GM21447 (cell line): ENCODE results near the gene CPZ.
"Not testable (repeated sequence)": the region's sequence is repeated elsewhere in the genome, so short reads cannot be mapped to it uniquely, and the experiment has no call there.

ENCODE experiments used
- ATAC-seq: cut with Tn5 transposase; IDR thresholded peaks from one replicate; pipeline ENCODE4 v1.9.1; 2021; ENCODE audit not compliant: unreplicated experiment

CPZ gene

DNA sequence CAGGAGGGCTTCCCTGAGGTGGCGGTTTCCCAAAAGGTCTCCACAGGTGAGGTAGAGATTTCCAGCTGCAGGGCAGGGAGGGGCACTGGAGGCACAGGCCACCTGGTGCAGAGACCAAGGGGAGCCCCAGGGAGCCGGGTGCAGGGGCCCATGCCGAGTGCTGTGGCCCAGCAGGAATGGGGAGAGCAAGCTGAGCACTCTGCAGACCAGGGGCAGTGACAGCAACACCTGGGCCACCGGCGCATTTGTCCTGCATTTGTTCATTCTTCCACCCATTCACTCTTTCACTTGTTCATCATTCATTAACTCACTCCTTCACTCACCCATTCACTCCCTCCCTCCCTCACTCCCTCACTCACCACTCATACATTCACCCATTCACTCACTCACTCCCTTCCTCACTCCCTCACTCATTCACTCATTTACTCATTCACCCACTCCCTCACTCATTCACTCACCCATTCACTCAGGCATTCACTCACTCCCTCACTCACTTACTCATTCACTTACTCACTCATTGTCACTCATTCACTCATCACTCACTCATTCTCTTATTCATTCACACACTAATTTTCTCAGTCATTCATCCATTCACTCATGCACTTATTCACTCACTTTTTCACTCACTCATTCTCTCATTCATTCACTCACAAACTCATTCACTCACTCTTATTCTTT lies 16.3 kb downstream of the CPZ start:
- no peak for ATAC-seq

DNA sequence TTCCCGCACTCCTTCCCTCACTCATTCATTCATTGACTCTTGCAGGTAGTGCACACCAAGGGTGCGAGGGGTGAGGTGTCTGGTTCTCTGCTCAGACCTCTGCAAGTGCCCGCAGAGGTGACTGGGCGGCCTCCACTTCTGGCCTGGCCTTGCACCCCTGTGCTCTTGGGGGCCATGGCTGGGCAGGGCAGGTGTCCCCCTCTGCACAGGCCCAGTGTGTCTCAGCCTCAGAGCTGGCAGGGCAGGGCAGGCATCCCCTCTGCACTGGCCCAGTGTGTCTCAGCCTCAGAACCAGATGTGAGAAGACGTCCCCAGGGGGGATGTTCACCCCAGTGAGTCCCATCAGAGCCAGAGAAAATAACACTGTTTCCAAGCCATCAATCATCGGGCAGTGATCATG lies 16.8 kb downstream of the CPZ start:
- no peak for ATAC-seq

GRCh38 chr4:8609824-8610350 lies 17.3 kb downstream of the CPZ start:
- no peak for ATAC-seq

DNA sequence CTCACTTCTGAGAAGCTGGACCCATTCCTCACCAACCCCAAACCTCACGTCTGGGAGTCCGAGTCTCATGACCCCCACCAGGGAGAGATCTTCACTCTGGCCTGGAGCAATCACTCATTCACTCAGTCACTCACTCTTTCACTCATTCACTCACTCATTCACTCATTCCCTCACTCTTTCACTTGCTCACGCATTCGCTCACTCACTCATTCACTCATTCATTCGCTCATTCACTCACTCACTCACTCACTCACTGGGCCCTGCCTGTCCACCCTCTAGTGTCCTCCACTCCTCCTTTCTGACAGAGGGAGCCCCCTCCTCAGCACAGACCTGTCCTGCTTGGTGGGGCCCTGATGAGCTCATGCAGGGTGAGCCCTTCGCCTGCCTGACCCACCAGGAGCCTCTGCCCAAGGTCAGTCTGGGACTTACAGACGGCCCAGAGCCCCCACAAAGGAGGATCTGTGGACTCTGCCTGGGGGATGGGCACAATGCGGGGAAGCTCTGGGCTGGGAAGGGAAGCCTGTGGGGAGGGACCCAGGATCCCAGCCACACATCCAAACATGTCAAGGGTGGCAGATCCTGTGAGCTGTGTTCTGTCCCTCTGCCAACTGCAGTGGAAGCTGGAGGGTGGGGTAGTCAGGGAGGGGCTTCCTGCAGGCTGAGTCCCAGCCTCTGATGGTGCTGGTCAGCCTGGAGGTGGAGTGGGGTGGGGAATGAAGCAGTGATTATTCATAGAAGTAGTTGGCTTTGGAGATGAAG lies 18.5 kb downstream of the CPZ start:
- no peak for ATAC-seq

DNA sequence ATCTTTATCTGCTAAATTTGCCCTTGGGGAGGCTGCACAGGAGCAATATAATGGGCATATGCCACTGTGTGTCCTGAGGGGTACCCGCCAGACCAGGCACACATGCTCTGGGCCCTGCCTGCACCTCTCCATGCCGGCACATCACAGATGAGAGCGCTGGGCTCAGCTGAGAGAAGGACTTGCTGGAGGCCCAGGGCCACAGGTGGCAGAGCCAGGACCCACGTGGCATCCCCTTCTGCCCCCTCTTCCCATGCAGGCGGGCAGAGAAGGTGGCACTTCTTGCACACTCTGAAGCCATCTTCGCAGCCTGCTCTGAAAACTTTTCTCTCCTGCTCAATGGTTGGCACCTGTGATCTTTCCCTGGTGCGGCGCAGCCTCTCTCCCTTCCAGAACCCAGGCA lies 20.1 kb downstream of the CPZ start:
- ATAC-seq = no peak

- no peak for ATAC-seq
Observed at GRCh38 chr4:8613421-8614364, 21.1 kb downstream of the CPZ start.

DNA sequence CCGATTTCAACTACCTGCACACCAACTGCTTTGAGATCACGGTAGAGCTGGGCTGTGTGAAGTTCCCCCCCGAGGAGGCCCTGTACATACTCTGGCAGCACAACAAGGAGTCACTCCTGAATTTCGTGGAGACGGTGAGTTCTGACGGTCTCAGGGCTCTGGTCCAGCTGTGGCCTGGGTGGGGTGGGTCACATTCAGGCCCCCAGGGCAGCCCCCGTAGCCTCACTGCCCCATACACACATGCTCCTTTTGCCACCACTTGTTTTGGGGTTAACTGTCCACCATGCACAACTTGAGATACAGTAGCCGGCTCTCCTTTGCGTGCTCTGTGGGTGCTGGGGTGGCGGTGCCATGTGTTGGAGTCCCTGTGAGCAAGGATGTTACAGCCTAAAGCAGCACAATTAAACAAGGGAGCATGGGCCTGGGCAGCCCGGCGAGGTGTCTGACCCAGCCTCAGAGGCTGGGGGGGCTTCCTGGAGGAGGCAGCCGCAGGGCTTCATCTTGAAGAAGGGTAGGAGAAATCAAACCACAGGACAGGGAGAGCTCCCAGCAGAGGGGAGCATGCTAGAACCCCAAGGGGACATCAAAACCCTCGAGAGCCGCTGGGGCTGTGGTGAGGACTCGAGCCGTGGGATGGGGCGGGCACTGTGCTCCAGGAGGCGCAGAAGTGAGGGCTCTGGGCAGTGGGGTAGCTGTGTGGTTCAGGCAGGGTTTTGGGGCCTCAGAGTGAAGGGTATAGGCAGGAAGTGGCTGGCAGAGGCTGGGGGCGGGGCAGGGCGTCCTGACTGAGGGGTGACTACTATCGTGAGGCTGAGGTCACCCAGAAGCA lies 22.0 kb downstream of the CPZ start:
- no peak for ATAC-seq

DNA sequence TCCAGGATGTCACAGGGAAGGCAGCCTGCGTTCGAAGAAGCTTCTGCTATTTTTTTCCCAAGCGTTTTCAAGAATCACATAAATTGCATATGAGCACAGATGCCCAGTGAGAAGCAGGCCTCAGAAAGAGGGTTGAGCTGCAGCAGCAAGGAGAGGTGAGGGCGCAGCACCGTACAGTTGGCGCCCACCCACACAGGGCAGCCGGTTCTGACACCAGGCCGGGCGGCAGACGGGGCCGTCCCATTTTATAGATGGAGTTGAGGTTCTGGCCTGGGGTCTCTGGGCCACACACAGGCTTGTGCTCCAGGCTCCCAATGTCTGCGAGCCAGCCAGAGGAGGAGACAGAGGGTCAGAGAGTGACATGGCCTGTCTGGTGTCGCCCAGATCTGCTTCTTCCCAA lies 22.8 kb downstream of the CPZ start:
- no peak for ATAC-seq

DNA sequence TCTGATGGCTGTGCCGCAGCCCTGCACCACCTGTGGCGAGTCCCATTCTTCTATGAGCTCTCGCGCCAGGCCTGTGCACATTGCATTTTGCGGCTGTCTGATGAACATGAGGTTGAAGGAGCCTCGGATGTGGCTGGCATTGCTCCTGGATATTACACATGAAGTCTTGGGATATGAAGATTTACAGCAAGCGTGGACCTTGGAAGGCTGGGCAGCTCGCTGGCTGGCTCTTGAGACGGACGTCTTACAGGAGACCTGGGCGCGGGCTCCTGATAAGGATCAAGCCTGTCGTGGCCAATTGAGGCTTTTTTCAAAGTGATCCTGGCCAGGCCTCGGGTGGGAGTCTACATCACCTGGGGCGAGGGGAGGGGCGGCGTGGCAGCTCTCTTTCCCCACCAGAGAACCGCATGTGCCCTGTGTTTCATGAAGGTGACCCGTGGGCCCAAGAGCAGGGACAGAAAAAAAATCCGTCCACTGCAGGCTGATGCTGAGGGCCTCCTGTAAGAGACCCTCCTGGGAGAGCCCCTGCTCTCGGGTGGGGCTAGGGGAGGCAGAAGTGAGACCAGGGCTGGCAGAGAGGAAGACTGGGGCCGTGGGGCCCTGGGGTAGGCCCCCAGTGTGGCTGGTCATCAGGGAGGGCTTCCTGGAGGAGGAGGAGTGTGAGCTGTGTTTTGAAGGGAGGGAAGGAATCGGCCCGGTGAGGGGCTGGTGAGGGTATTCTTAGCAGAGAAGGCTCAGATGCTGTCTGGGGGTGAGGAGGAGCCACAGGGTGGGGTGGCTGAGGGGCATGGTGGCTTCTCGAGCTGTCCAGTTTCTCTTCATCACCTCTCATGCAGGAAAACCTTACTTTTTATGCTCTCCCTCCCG lies 23.6 kb downstream of the CPZ start:
- no peak for ATAC-seq

DNA sequence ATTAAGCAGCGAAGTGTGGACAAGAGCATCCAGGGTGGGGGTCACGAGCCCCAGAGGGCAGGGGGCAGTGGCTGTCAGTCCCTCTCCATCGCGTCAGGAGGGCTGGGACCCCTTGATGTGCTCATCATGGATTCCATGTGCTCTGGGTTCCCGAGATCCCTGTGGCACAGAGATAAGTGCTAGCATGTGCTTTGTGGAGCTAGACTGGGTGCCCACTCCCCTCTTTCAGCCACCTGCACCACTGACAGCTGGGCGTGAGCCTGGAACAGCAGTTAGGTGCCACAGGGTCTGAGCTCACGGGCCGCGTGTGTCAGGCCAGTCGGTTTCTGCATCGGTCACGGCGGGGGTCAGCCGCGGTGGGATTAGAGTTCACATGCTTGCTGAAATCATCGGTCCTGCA lies 24.3 kb downstream of the CPZ start:
- ATAC-seq = no peak

GRCh38 chr4:8617486-8618040 lies 25.0 kb downstream of the CPZ start:
- ATAC-seq = no peak

- ATAC-seq = no peak
Observed at GRCh38 chr4:8618421-8618820, 25.9 kb downstream of the CPZ start.

DNA sequence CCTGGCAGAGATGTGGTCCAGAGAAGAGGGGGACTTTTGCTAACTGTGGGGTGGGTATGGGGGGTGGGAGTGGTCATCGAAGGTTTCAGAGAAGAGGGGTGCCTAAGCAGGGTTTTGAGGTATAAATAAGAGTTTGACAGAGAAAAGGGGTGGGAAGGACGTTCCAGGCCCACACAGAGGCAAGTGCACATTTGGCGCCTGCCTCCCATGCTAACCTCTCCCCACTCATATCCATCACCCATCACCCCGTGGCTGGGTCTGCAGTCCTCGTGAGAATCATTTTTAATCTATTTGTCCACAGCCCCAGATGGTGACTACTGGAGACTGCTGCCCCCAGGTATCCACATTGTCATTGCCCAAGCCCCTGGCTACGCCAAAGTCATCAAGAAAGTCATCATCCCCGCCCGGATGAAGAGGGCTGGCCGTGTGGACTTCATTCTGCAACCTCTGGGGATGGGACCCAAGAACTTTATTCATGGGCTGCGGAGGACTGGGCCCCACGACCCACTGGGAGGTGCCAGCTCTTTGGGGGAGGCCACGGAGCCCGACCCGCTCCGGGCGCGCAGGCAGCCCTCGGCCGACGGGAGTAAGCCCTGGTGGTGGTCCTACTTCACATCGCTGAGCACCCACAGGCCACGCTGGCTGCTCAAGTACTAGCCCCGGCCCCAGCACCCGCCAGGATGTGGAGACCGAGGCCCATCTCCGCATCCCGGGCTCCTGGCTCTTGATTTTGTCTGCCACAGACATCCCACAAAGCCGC lies 26.6 kb downstream of the CPZ start:
- no peak for ATAC-seq

DNA sequence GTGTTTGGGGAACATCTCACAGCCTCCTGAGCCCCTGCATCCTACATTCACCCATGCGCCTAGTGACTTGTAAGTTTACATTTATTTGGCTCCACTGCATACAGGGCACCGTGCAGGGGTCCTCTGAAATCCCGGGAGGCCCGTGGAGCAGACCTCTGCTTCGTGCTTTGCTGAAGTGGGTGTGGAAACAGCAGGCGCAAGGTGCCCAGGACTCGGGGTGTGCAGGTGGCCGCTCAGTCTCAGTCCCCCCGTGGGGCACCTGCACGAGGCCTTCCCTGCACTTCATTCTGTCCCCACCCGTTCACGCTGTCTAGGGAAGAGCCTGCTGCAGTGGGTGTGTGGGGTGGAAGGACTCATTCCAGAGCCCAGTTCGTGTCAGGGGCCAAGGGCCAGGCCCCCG lies 28.6 kb downstream of the CPZ start:
- not testable (repeated sequence) for ATAC-seq

DNA sequence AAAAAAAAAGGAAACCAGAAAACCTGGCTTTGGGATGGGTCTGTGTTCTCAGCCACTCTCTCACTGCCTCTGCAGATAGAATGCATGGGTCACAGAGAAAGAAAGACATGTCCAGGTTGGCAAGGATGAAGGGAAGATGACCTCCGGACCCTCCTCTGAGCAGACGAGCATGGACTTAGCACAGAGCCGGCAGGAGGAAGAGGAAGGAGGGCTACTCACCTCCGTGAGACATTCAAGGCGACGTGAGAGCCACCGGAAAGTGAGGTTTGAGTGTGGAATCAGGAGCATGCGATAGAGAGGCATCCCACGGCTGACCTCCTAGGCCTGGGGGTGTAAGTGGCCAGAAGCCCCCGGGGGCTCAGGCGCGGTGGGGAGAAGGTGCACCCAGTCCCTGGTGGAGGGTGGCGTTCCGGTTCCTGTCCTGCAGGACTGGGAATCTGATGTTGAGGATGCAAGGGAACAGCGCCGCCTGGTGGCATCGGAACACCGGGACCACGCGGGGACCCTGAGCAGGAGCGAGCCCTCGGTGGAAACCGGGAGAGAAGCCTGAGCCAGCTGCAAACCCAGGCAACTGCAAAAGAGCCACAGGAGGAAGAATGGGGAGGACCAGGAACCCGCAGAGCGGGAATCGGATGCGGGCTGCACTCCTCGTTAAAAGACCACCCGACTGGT lies 32.2 kb downstream of the CPZ start:
- not testable (repeated sequence) for ATAC-seq

DNA sequence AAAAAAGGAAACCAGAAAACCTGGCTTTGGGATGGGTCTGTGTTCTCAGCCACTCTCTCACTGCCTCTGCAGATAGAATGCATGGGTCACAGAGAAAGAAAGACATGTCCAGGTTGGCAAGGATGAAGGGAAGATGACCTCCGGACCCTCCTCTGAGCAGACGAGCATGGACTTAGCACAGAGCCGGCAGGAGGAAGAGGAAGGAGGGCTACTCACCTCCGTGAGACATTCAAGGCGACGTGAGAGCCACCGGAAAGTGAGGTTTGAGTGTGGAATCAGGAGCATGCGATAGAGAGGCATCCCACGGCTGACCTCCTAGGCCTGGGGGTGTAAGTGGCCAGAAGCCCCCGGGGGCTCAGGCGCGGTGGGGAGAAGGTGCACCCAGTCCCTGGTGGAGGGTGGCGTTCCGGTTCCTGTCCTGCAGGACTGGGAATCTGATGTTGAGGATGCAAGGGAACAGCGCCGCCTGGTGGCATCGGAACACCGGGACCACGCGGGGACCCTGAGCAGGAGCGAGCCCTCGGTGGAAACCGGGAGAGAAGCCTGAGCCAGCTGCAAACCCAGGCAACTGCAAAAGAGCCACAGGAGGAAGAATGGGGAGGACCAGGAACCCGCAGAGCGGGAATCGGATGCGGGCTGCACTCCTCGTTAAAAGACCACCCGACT lies 37.8 kb downstream of the CPZ start:
- ATAC-seq = not testable (repeated sequence)

GRCh38 chr4:8631896-8632295 lies 39.3 kb downstream of the CPZ start:
- ATAC-seq = not testable (repeated sequence)
